ENCODE data around the gene GALNT18.

Gene GALNT18

DNA sequence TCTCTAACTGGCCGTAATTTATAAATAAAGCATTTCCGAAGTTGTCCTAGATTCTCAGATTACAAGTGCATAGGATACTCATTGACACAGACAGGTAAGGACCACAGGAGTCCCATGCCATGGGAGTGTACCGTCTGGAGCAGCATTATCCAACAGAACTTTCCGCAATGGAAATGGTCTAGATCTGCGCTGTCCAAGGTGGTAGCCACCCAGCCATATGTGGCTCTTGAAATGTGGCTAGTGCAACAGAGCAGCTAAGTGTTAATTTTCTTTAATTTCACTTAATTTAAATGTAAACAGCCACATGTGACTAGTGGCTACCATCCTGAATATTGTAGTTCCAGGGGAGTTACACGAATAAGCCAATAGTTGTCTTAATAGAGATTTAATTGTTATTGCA lies 71.3 kb downstream of the GALNT18 start:
- no peak for DNase-seq (ENCODE audit: low spot score)
- H3K9me3 ChIP-seq (replicated peaks in 1 of 2; ENCODE audit: control insufficient read depth in 2 of 2, insufficient read depth in 1 of 2, low read depth in 1 of 2, low read length in 2 of 2), result no peaks in the 10 kb centered on the region
- H3K4me2 ChIP-seq (ENCODE audit: insufficient read depth, low read length, poor library complexity, severe bottlenecking), result no peak overlapping the region
- H3K23ac ChIP-seq (ENCODE audit: low read depth, low read length, poor library complexity), result no peak overlapping the region
- H3K4me1 ChIP-seq (ENCODE audit: control insufficient read depth in 2 of 2, insufficient read depth in 1 of 2, low read depth in 1 of 2, low read length in 2 of 2), result peaks cover 0 to 2% of the 10 kb centered on the region in 2 donors
- no peak overlapping the region for H2BK12ac ChIP-seq (ENCODE audit: low read length)
- H3K36me3 ChIP-seq (replicated peaks in 1 of 2; ENCODE audit: control insufficient read depth in 2 of 2, insufficient read depth in 2 of 2, low read length in 2 of 2), result no peaks in the 10 kb centered on the region
- no peak overlapping the region for H2BK5ac ChIP-seq (ENCODE audit: low read length)
- no peak overlapping the region for H4K91ac ChIP-seq (ENCODE audit: low read depth, low read length, poor library complexity)
- H3K9ac ChIP-seq (ENCODE audit: low read depth, low read length, poor library complexity), result no peak overlapping the region
- H3K27me3 ChIP-seq (ENCODE audit: control insufficient read depth in 3 of 3, insufficient read depth in 3 of 3, low read depth in 1 of 3, low read length in 3 of 3), result no peaks in the 10 kb centered on the region
- H3K4me3 ChIP-seq (ENCODE audit: low read length in 2 of 2), result no peak overlapping the region
- H2BK15ac ChIP-seq (ENCODE audit: low read length), result no peak overlapping the region
- H3K4ac ChIP-seq (ENCODE audit: low read length), result no peak overlapping the region
- H3K27ac ChIP-seq (replicated peaks; ENCODE audit: low read length), result no peak overlapping the region
- H3K14ac ChIP-seq (ENCODE audit: low read length), result no peak overlapping the region
- no peak overlapping the region for H2BK120ac ChIP-seq (ENCODE audit: low read depth, low read length)
- H4K8ac ChIP-seq (ENCODE audit: low read depth, low read length), result no peak overlapping the region
- WGBS, 2 donors (ENCODE audit: extremely low coverage in 2 of 2, insufficient read length in 2 of 2, insufficient replicate concordance in 1 of 2), result no CpG with 5 or more reads among the region's 6 CpGs
- no peak overlapping the region for H2AFZ ChIP-seq (ENCODE audit: low read length)
- H3K18ac ChIP-seq (ENCODE audit: low read length), result no peak overlapping the region
- no peaks in the 10 kb centered on the region for H3K79me1 ChIP-seq (ENCODE audit: low read depth, low read length)
- no peak overlapping the region for H2AK5ac ChIP-seq (ENCODE audit: low read depth, low read length)

DNA sequence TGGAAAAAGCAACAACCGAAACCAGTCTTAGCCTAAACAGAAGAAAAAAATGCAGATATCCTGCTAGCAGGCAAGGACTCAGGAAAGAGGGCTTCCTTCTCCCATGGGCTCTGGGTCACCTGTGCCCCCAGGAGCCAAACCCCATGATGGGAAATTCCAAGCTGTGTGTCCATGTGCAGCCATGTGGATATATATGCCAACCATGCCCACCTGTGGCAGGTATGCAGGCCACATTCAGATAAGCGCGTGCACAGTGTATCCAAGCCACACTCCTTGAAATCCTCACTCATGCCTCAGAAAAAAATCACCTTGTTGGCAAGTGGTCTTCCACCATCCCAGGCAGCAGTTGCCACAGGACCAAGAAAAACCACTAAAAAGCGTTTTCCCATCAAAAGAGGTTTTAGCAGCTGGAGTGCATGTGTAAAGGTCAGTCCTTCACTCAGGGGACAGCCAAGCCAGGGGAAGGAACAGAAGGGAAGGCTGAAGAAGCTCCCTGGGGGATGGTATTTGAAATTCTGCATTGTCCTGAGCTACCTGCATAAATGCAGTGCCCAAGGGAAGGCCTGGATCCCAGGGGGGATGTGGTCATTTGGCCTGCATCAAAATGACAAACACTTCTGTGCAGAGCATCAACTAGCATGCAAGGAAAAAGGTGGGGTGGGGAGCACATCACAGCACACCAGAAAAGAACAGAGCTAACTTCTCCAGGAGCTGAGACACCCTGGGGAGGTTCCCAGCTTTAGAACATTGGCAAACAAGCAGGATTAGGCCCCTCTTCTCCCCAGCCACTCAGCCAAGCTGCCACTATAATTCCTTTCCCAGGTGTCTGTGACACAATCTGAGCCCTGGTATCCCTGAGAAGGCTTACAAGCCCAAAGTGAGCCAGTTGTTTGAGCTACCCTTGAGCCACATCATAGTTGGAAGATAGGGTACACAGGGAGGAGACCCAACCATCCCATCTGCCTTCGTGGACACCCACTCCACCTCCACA lies 76.2 kb downstream of the GALNT18 start:
- H3K4me3 ChIP-seq (ENCODE audit: low read length in 2 of 2), result no peak overlapping the region
- H2BK5ac ChIP-seq (ENCODE audit: low read length), result no peak overlapping the region
- no peaks in the 10 kb centered on the region for H3K9me3 ChIP-seq (replicated peaks in 1 of 2; ENCODE audit: control insufficient read depth in 2 of 2, insufficient read depth in 1 of 2, low read depth in 1 of 2, low read length in 2 of 2)
- H2AFZ ChIP-seq (ENCODE audit: low read length), result no peak overlapping the region
- H3K36me3 ChIP-seq (replicated peaks in 1 of 2; ENCODE audit: control insufficient read depth in 2 of 2, insufficient read depth in 2 of 2, low read length in 2 of 2), result no peaks in the 10 kb centered on the region
- no peak overlapping the region for H3K9ac ChIP-seq (ENCODE audit: low read depth, low read length, poor library complexity)
- no peak overlapping the region for H3K27ac ChIP-seq (replicated peaks; ENCODE audit: low read length)
- no peak overlapping the region for H2AK5ac ChIP-seq (ENCODE audit: low read depth, low read length)
- H2BK15ac ChIP-seq (ENCODE audit: low read length), result peak overlapping the region; percentile 6
- no peak overlapping the region for H3K4me2 ChIP-seq (ENCODE audit: insufficient read depth, low read length, poor library complexity, severe bottlenecking)
- H3K14ac ChIP-seq (ENCODE audit: low read length), result no peak overlapping the region
- H3K4me1 ChIP-seq (ENCODE audit: control insufficient read depth in 2 of 2, insufficient read depth in 1 of 2, low read depth in 1 of 2, low read length in 2 of 2), result peaks cover 0 to 2% of the 10 kb centered on the region in 2 donors
- H3K18ac ChIP-seq (ENCODE audit: low read length), result no peak overlapping the region
- H3K4ac ChIP-seq (ENCODE audit: low read length), result no peak overlapping the region
- H3K27me3 ChIP-seq (ENCODE audit: control insufficient read depth in 3 of 3, insufficient read depth in 3 of 3, low read depth in 1 of 3, low read length in 3 of 3), result no peaks in the 10 kb centered on the region
- H4K91ac ChIP-seq (ENCODE audit: low read depth, low read length, poor library complexity), result no peak overlapping the region
- WGBS, 2 donors (ENCODE audit: extremely low coverage in 2 of 2, insufficient read length in 2 of 2, insufficient replicate concordance in 1 of 2), result no CpG with 5 or more reads among the region's 5 CpGs
- no peak overlapping the region for H3K23ac ChIP-seq (ENCODE audit: low read depth, low read length, poor library complexity)
- no peak overlapping the region for H2BK12ac ChIP-seq (ENCODE audit: low read length)
- DNase-seq (ENCODE audit: low spot score), result no peak
- no peak overlapping the region for H2BK120ac ChIP-seq (ENCODE audit: low read depth, low read length)
- H4K8ac ChIP-seq (ENCODE audit: low read depth, low read length), result no peak overlapping the region
- H3K79me1 ChIP-seq (ENCODE audit: low read depth, low read length), result no peaks in the 10 kb centered on the region

DNA sequence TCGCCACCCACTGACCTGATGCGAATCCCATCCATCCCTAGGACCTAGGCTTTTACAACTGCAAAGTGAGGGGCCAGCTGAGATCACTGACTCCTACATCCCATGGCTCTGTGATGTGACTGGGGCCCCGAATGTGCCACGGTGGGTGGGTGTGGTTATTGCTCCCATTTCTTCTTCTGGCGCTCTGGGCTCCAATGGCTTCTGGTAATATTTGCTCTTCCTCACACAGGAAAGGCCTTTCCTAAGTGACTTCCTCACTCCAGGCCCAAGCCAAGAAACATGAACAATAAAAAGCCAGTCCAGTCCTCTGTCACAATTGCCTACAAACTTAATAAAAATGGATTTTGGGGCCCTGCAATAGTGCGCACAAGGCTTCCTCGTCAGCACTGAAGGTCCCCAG lies 78.1 kb downstream of the GALNT18 start:
- Histone ChIP-seq H3K27ac (replicated peaks; ENCODE audit: low read length) (no peak overlapping the region), H4K91ac (ENCODE audit: low read depth, low read length, poor library complexity) (no peak overlapping the region), H2BK5ac (ENCODE audit: low read length) (no peak overlapping the region), H2BK15ac (ENCODE audit: low read length) (no peak overlapping the region), H2BK120ac (ENCODE audit: low read depth, low read length) (no peak overlapping the region), H3K23ac (ENCODE audit: low read depth, low read length, poor library complexity) (no peak overlapping the region), H3K27me3 (ENCODE audit: control insufficient read depth in 3 of 3, insufficient read depth in 3 of 3, low read depth in 1 of 3, low read length in 3 of 3) (no peaks in the 10 kb centered on the region), H3K9me3 (replicated peaks in 1 of 2; ENCODE audit: control insufficient read depth in 2 of 2, insufficient read depth in 1 of 2, low read depth in 1 of 2, low read length in 2 of 2) (no peaks in the 10 kb centered on the region), H3K9ac (ENCODE audit: low read depth, low read length, poor library complexity) (no peak overlapping the region), H3K18ac (ENCODE audit: low read length) (no peak overlapping the region), H4K8ac (ENCODE audit: low read depth, low read length) (no peak overlapping the region), H3K14ac (ENCODE audit: low read length) (no peak overlapping the region), H3K4ac (ENCODE audit: low read length) (no peak overlapping the region), H2BK12ac (ENCODE audit: low read length) (peak overlapping the region; percentile 8), H3K79me1 (ENCODE audit: low read depth, low read length) (no peaks in the 10 kb centered on the region), H3K36me3 (replicated peaks in 1 of 2; ENCODE audit: control insufficient read depth in 2 of 2, insufficient read depth in 2 of 2, low read length in 2 of 2) (no peaks in the 10 kb centered on the region), H2AK5ac (ENCODE audit: low read depth, low read length) (no peak overlapping the region), H3K4me3 (ENCODE audit: low read length in 2 of 2) (no peak overlapping the region), H3K4me1 (ENCODE audit: control insufficient read depth in 2 of 2, insufficient read depth in 1 of 2, low read depth in 1 of 2, low read length in 2 of 2) (peaks cover 0 to 2% of the 10 kb centered on the region in 2 donors), H3K4me2 (ENCODE audit: insufficient read depth, low read length, poor library complexity, severe bottlenecking) (no peak overlapping the region), H2AFZ (ENCODE audit: low read length) (no peak overlapping the region)
- DNase-seq (ENCODE audit: low spot score), result no peak
- no CpG with 5 or more reads among the region's 7 CpGs for WGBS, 2 donors (ENCODE audit: extremely low coverage in 2 of 2, insufficient read length in 2 of 2, insufficient replicate concordance in 1 of 2)

DNA sequence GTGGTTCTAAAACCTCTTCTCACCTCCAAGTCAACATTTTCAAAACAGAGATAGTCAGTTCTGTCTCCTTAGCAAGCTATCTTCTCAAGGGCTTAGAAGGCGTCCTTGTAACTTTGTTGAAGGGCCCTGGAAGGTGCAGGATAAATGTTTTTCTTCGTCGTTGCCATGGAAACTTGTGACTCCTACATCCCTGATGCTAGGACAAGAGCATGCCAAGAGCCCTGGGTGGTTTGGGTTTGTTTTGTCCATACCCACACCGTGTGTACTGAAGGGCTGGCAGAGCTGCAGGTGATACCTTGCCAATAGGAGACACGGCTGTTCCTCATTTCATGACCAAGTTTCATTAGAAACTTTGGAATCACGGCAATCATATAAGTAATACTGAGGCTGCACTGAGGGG lies 81.6 kb downstream of the GALNT18 start:
- no peak for DNase-seq (ENCODE audit: low spot score)
- H2BK120ac ChIP-seq (ENCODE audit: low read depth, low read length), result no peak overlapping the region
- H3K18ac ChIP-seq (ENCODE audit: low read length), result no peak overlapping the region
- H3K79me1 ChIP-seq (ENCODE audit: low read depth, low read length), result no peaks in the 10 kb centered on the region
- H3K9me3 ChIP-seq (replicated peaks in 1 of 2; ENCODE audit: control insufficient read depth in 2 of 2, insufficient read depth in 1 of 2, low read depth in 1 of 2, low read length in 2 of 2), result no peaks in the 10 kb centered on the region
- H3K4me1 ChIP-seq (ENCODE audit: control insufficient read depth in 2 of 2, insufficient read depth in 1 of 2, low read depth in 1 of 2, low read length in 2 of 2), result peaks cover 0 to 2% of the 10 kb centered on the region in 2 donors
- no peaks in the 10 kb centered on the region for H3K27me3 ChIP-seq (ENCODE audit: control insufficient read depth in 3 of 3, insufficient read depth in 3 of 3, low read depth in 1 of 3, low read length in 3 of 3)
- H4K91ac ChIP-seq (ENCODE audit: low read depth, low read length, poor library complexity), result no peak overlapping the region
- H2BK5ac ChIP-seq (ENCODE audit: low read length), result no peak overlapping the region
- no peak overlapping the region for H3K9ac ChIP-seq (ENCODE audit: low read depth, low read length, poor library complexity)
- WGBS, 2 donors (ENCODE audit: extremely low coverage in 2 of 2, insufficient read length in 2 of 2, insufficient replicate concordance in 1 of 2), result no CpG with 5 or more reads among the region's 6 CpGs
- no peak overlapping the region for H3K4me3 ChIP-seq (ENCODE audit: low read length in 2 of 2)
- no peak overlapping the region for H2AFZ ChIP-seq (ENCODE audit: low read length)
- H3K4ac ChIP-seq (ENCODE audit: low read length), result no peak overlapping the region
- no peak overlapping the region for H3K14ac ChIP-seq (ENCODE audit: low read length)
- H2BK12ac ChIP-seq (ENCODE audit: low read length), result no peak overlapping the region
- H3K27ac ChIP-seq (replicated peaks; ENCODE audit: low read length), result no peak overlapping the region
- no peak overlapping the region for H4K8ac ChIP-seq (ENCODE audit: low read depth, low read length)
- H2AK5ac ChIP-seq (ENCODE audit: low read depth, low read length), result no peak overlapping the region
- H3K4me2 ChIP-seq (ENCODE audit: insufficient read depth, low read length, poor library complexity, severe bottlenecking), result no peak overlapping the region
- H3K23ac ChIP-seq (ENCODE audit: low read depth, low read length, poor library complexity), result no peak overlapping the region
- H2BK15ac ChIP-seq (ENCODE audit: low read length), result no peak overlapping the region
- no peaks in the 10 kb centered on the region for H3K36me3 ChIP-seq (replicated peaks in 1 of 2; ENCODE audit: control insufficient read depth in 2 of 2, insufficient read depth in 2 of 2, low read length in 2 of 2)

All from neuronal stem cell (in vitro differentiated cells).